GM18505 (cell line): Measurements from ENCODE around the gene MAP2K6.
"Not testable (repeated sequence)": the region's sequence is repeated elsewhere in the genome, so short reads cannot be mapped to it uniquely, and the experiment has no call there.

Experiments
- ATAC-seq: cut with Tn5 transposase; IDR thresholded peaks from one replicate; pipeline ENCODE4 v1.9.1; 2021; ENCODE audit not compliant: unreplicated experiment
- POLR2A ChIP-seq: IDR thresholded peaks from 4 replicates; pipeline ENCODE4 v1.6.1; 2011; ENCODE audit warnings: borderline replicate concordance; ENCODE audit not compliant: insufficient read depth, insufficient read length; ENCODE audit errors: extremely low read depth

The MAP2K6 gene

GRCh38 chr17:69478916-69479315 lies 64.4 kb downstream of the MAP2K6 start:
- no peak for ATAC-seq
- no peak for TF ChIP-seq POLR2A

GRCh38 chr17:69479756-69480155 lies 65.3 kb downstream of the MAP2K6 start:
- not testable (repeated sequence) for ATAC-seq

GRCh38 chr17:69480245-69480644 lies 65.7 kb downstream of the MAP2K6 start:
- TF ChIP-seq POLR2A: no peak
- no peak for ATAC-seq

GRCh38 chr17:69485251-69485661 lies 70.8 kb downstream of the MAP2K6 start:
- ATAC-seq: no peak
- no peak for TF ChIP-seq POLR2A

- no peak for ATAC-seq
- TF ChIP-seq POLR2A: no peak
Observed at GRCh38 chr17:69485901-69486643, 71.6 kb downstream of the MAP2K6 start.

- no peak for ATAC-seq
- no peak for TF ChIP-seq POLR2A
Observed at GRCh38 chr17:69486779-69487637, 72.5 kb downstream of the MAP2K6 start.

GRCh38 chr17:69489313-69489712 lies 74.8 kb downstream of the MAP2K6 start:
- no peak for ATAC-seq
- no peak for TF ChIP-seq POLR2A

GRCh38 chr17:69492410-69493071 lies 78.0 kb downstream of the MAP2K6 start:
- ATAC-seq: no peak
- TF ChIP-seq POLR2A: no peak

- no peak for ATAC-seq
- TF ChIP-seq POLR2A: no peak
Observed at GRCh38 chr17:69495787-69496186, 81.3 kb downstream of the MAP2K6 start.

- TF ChIP-seq POLR2A: no peak
- no peak for ATAC-seq
Observed at GRCh38 chr17:69497161-69497560, 82.7 kb downstream of the MAP2K6 start.

- no peak for ATAC-seq
- no peak for TF ChIP-seq POLR2A
Observed at GRCh38 chr17:69499318-69499717, 84.8 kb downstream of the MAP2K6 start.

GRCh38 chr17:69500911-69501429 lies 86.5 kb downstream of the MAP2K6 start:
- TF ChIP-seq POLR2A: no peak
- no peak for ATAC-seq
